ENCODE measurements around the gene VSTM2A. TPM values are rescaled to one million over a fixed set of nuclear protein-coding genes. Genes with fewer than 3 reads are reported as not detected.

Gene VSTM2A
- total RNA-seq, 1 experiment from 2014 or later: not detected

GRCh38 chr7:54546081-54546985, 4.2 kb downstream of the VSTM2A start:
- Histone ChIP-seq H3K36me3 (ENCODE audit: control insufficient read depth in 1 of 2, insufficient read depth in 2 of 2, low read length in 2 of 2) (no peaks in the 10 kb centered on the region), H3K9me2 (ENCODE audit: insufficient read depth) (no peaks in the 10 kb centered on the region), H3K9me3 (ENCODE audit: control insufficient read depth in 1 of 2, insufficient read depth in 1 of 2, low read depth in 1 of 2, low read length in 2 of 2) (no peaks in the 10 kb centered on the region), H3K79me2 (ENCODE audit: insufficient read depth, low read length) (no peaks in the 10 kb centered on the region), H3K27ac (ENCODE audit: low read depth, low read length) (no peak overlapping the region), H4K20me1 (ENCODE audit: insufficient read depth) (no peaks in the 10 kb centered on the region), H3K9ac (ENCODE audit: low read length) (no peak overlapping the region), H3K4me2 (ENCODE audit: low read length) (no peak overlapping the region), H3K4me3 (replicated peaks in 1 of 2; ENCODE audit: low read depth in 1 of 2, low read length in 2 of 2) (no peak overlapping the region), H3K27me3 (ENCODE audit: insufficient read depth, low read length) (no peaks in the 10 kb centered on the region), H2AFZ (ENCODE audit: low read depth, low read length, poor library complexity, severe bottlenecking) (no peak overlapping the region), H3K4me1 (ENCODE audit: control insufficient read depth in 1 of 2, insufficient read depth in 2 of 2, low read length in 2 of 2) (no peaks in the 10 kb centered on the region)
- TF ChIP-seq YY1 (IDR thresholded peaks at IDR 0.05; ENCODE audit: extremely low read depth, insufficient replicate concordance, low read depth, low read length) (no peak), CEBPB (IDR thresholded peaks at IDR 0.05; ENCODE audit: low read depth) (no peak), SP1 (IDR thresholded peaks at IDR 0.05; ENCODE audit: low read depth) (no peak), RAD21 (IDR thresholded peaks at IDR 0.05; ENCODE audit: low read depth) (no peak), FOSL1 (IDR thresholded peaks at IDR 0.05; ENCODE audit: low read depth) (no peak), REST (IDR thresholded peaks at IDR 0.05; ENCODE audit: low read depth) (no peak), EZH2phosphoT487 (IDR thresholded peaks at IDR 0.05; ENCODE audit: borderline replicate concordance) (no peak), TCF7L2 (IDR thresholded peaks at IDR 0.05; ENCODE audit: borderline replicate concordance, extremely low read depth, insufficient read depth, insufficient read length) (no peak), ZFX (IDR thresholded peaks at IDR 0.05) (no peak), ATF3 (IDR thresholded peaks at IDR 0.05) (no peak)
- BruUV-seq (replicated peaks): no TSS peak
- DNase-seq (ENCODE audit: low read depth, low spot score) (no peak), ATAC-seq (no peak)
- intact Hi-C loops (cut with micrococcal nuclease): no loop called here
- ChIA-PET POLR2A (no interaction called here), CTCF (no interaction called here), RAD21 (ENCODE audit: low non-redundant PET in 1 of 2, low total read pairs in 2 of 2, uncharacterized antibody in 2 of 2, unreplicated experiment in 2 of 2) (no interaction called here)

Measured in HCT116 (cell line).